GM12878 (cell line): ENCODE measurements around the gene PGR. TPM values are rescaled to one million over a fixed set of nuclear protein-coding genes. Genes with fewer than 3 reads are reported as not detected.

Source experiments
- ATAC-seq: fragments of 200-7000 bp; cut with Tn5 transposase; 3 replicates; pipeline ENCODE4 v1.9.1; 2020; ENCODE audit warnings: mild to moderate bottlenecking, moderate library complexity
- BruUV-seq: library from RNA; stranded (reverse); fragments of 400-500 nt; replicated peaks from 2 replicates; lab custom pipeline; 2021; lab: Mats Ljungman, UMichigan
- CTCF ChIA-PET: fragments of 300-600 bp; sonication (Branson Sonifier 250); formaldehyde crosslinking; extraction: SDS; loops from one replicate; lab custom pipeline; 2021; ENCODE audit warnings: inconsistent platforms; lab: Yijun Ruan, JAX
- POLR2A ChIA-PET: fragments of 350-600 bp; formaldehyde crosslinking; extraction: SDS; loops from one replicate; lab custom pipeline; 2021; ENCODE audit warnings: inconsistent platforms; lab: Charles Lee
- RAD21 ChIA-PET: fragments of 300-600 bp; sonication (Branson Sonifier 250); formaldehyde crosslinking; loops from one replicate; lab custom pipeline; 2023; ENCODE audit warnings: antibody characterized with exemption; ENCODE audit not compliant: unreplicated experiment; lab: Charles Lee
- SMC1A ChIA-PET: fragments of 300-600 bp; sonication (Branson Sonifier 250); formaldehyde crosslinking; loops from one replicate; lab custom pipeline; 2023; ENCODE audit not compliant: unreplicated experiment, uncharacterized antibody; lab: Charles Lee
- DNase-seq: peaks from one replicate; pipeline ENCODE4 v3.0.0-alpha.2; 2011; ENCODE audit warnings: low read depth, low spot score
- FAIRE-seq: peaks from 3 replicates; lab custom pipeline; 2011; peaks lifted over from hg19 to GRCh38; lab: Jason Lieb, UNC
- H2AFZ ChIP-seq: 2 replicates; pipeline ENCODE4 v1.6.0; 2011; ENCODE audit warnings: low read depth, low read length, control low read depth; ENCODE audit not compliant: control insufficient read depth
- H3K27ac ChIP-seq: 2 replicates; pipeline ENCODE4 v1.5.1; 2011; ENCODE audit warnings: control low read depth; ENCODE audit not compliant: control insufficient read depth, insufficient read depth
- H3K27me3 ChIP-seq, 2 experiments: replicated peaks in 1 of 2; 2 replicates each; pipeline versions ENCODE4 v1.6.0 to v1.6.1; 2011; ENCODE audit warnings: low read length in 1 of 2; ENCODE audit not compliant: control insufficient read depth in 2 of 2, insufficient read depth in 2 of 2
- H3K36me3 ChIP-seq, 2 experiments: 2 replicates each; pipeline ENCODE4 v1.5.1; 2011; ENCODE audit warnings: low read length in 1 of 2; ENCODE audit not compliant: control insufficient read depth in 2 of 2, insufficient read depth in 2 of 2
- H3K4me1 ChIP-seq: 2 replicates; pipeline ENCODE4 v1.6.1; 2011; ENCODE audit warnings: mild to moderate bottlenecking, low read length, moderate library complexity, mixed read lengths; ENCODE audit not compliant: control insufficient read depth, insufficient read depth
- H3K4me2 ChIP-seq: 2 replicates; pipeline ENCODE4 v1.6.0; 2011; ENCODE audit warnings: control low read depth; ENCODE audit not compliant: control insufficient read depth, insufficient read depth
- H3K4me3 ChIP-seq: fragments of 200-600 bp; sonication (generic); 2 replicates; pipeline ENCODE4 v1.5.1; 2016
- H3K79me2 ChIP-seq: 2 replicates; pipeline ENCODE4 v1.6.0; 2011; ENCODE audit warnings: low read length; ENCODE audit not compliant: control insufficient read depth, insufficient read depth
- H3K9ac ChIP-seq: 2 replicates; pipeline ENCODE4 v1.8.0; 2011; ENCODE audit warnings: low read length, control low read depth, mixed read lengths; ENCODE audit not compliant: control insufficient read depth, insufficient read depth
- H3K9me3 ChIP-seq: replicated peaks from 3 replicates; pipeline ENCODE4 v1.5.1; 2011; ENCODE audit warnings: mild to moderate bottlenecking, low read length; ENCODE audit not compliant: control insufficient read depth, insufficient read depth
- H4K20me1 ChIP-seq: 2 replicates; pipeline ENCODE4 v1.6.0; 2011; ENCODE audit not compliant: control insufficient read depth, insufficient read depth
- ATF3 ChIP-seq: IDR thresholded peaks from 2 replicates; pipeline ENCODE4 v1.6.1; 2011; ENCODE audit warnings: low read depth, mild to moderate bottlenecking, low read length, moderate library complexity, borderline replicate concordance; ENCODE audit errors: extremely low read depth
- MAX ChIP-seq: IDR thresholded peaks from 2 replicates; pipeline ENCODE4 v1.6.1; 2012; ENCODE audit warnings: low read depth, low read length, improper control_type of control experiment
- RAD51 ChIP-seq: fragments of 450-650 bp; IDR thresholded peaks from 2 replicates; pipeline ENCODE4 v1.6.1; 2016; ENCODE audit warnings: moderate library complexity, mild to moderate bottlenecking, inconsistent platforms
- SMARCA5 ChIP-seq: fragments of 450-650 bp; IDR thresholded peaks from 2 replicates; pipeline ENCODE4 v1.6.1; 2017; ENCODE audit warnings: mild to moderate bottlenecking
- whole genome bisulfite sequencing: methylation state at CpG from one replicate; pipeline ENCODE4 v1.1.6; 2016; ENCODE audit warnings: low lambda C conversion rate; ENCODE audit not compliant: insufficient replicate concordance, insufficient coverage; ENCODE audit errors: missing lambda C conversion rate; 5-methylcytosine and 5-hydroxymethylcytosine counted together
- in situ Hi-C: fragments of 300-500 bp; cut with MboI; formaldehyde crosslinking; loops from 9 replicates; pipeline ENCODE4 v1.14.3; 2018; ENCODE audit warnings: mixed read lengths
- intact Hi-C: fragments of 100-400 bp; cut with micrococcal nuclease; formaldehyde crosslinking; loops from one replicate; pipeline ENCODE4 v1.14.2; 2022; ENCODE audit not compliant: unreplicated experiment
- polyA plus RNA-seq, 11 experiments: library from polyadenylated mRNA; depleted of rRNA in 4 of 11; unstranded in 6 of 11; stranded (reverse) in 5 of 11; fragments of >200 nt; fragmentation: Nextera tagmentation in 4 of 11; fragmentation: Illumina TruSeq in 1 of 11; extraction: Ambion mirVana in 4 of 11; extraction: Trizol in 1 of 11; gene quantifications; 1 replicate in 1 of 11; 2 replicates in 10 of 11; pipeline versions ENCODE4 v1.2.1 to v1.2.3, GENCODE V29; 2011 to 2016; ENCODE audit warnings: inconsistent platforms in 2 of 11, missing spikeins in 2 of 11, low read depth in 1 of 11
- total RNA-seq, 4 experiments: library from RNA; depleted of rRNA in 3 of 4; stranded (reverse); fragments of >200 nt in 3 of 4; fragmentation: Illumina TruSeq in 1 of 4; extraction: Trizol in 1 of 4; gene quantifications; 2 replicates each; pipeline versions ENCODE4 v1.2.1 to v1.2.3, GENCODE V29; 2013 to 2021

The PGR gene
- total and polyA plus RNA-seq, 10 of the 15 experiments (the other 5 are each of a cell fraction or from before 2014, with no cell fraction given): 0.01 TPM; not detected in 9

- 0% methylated on average over 4 of the region's 4 CpGs for WGBS
- H3K9me3 ChIP-seq: no peaks in the 10 kb centered on the region
- CTCF ChIA-PET: no interaction called here
These were observed 33.4 kb downstream of the PGR start for GRCh38 chr11:101096036-101096704.

GRCh38 chr11:101091781-101092180, 37.8 kb downstream of the PGR start:
- CTCF ChIA-PET: no interaction called here
- RAD21 ChIA-PET: no interaction called here
- 0% methylated on average over 3 of the region's 3 CpGs for WGBS
- Histone ChIP-seq H3K27me3 (no peaks in the 10 kb centered on the region), H3K27ac (no peak overlapping the region), H2AFZ (no peak overlapping the region), H3K36me3 (no peaks in the 10 kb centered on the region), H3K9me3 (no peaks in the 10 kb centered on the region), H3K9ac (no peak overlapping the region), H3K4me1 (no peaks in the 10 kb centered on the region), H3K4me2 (no peak overlapping the region), H3K4me3 (no peak overlapping the region), H4K20me1 (no peaks in the 10 kb centered on the region), H3K79me2 (no peaks in the 10 kb centered on the region)
- POLR2A ChIA-PET: no interaction called here
- in situ Hi-C loops (no loop called here), intact Hi-C loops (no loop called here)
- FAIRE-seq (no peak), DNase-seq (no peak), ATAC-seq (no peak)
- SMC1A ChIA-PET: interaction anchor here (1.5 kb wide), 1 partner anchor 10 kb away, joined by 4 read pairs; no protein-coding TSS in a partner anchor
- no TSS peak for BruUV-seq
- TF ChIP-seq RAD51: no peak
- TF ChIP-seq SMARCA5: no peak
- no peak for TF ChIP-seq MAX

More at GRCh38 chr11:101096036-101096704, 33.4 kb downstream of the PGR start:
- Histone ChIP-seq H3K79me2 (no peaks in the 10 kb centered on the region), H3K27me3 (no peaks in the 10 kb centered on the region), H3K27ac (no peak overlapping the region), H3K4me3 (no peak overlapping the region), H2AFZ (no peak overlapping the region), H4K20me1 (no peaks in the 10 kb centered on the region), H3K4me2 (no peak overlapping the region), H3K4me1 (no peaks in the 10 kb centered on the region), H3K9ac (no peak overlapping the region), H3K36me3 (no peaks in the 10 kb centered on the region)
- DNase-seq (no peak), ATAC-seq (no peak), FAIRE-seq (no peak)
- BruUV-seq: no TSS peak
- in situ Hi-C loops (no loop called here), intact Hi-C loops (no loop called here)
- ChIA-PET SMC1A (interaction anchor here (0.9 kb wide), 1 partner anchor 17 kb away, joined by 3 read pairs; no protein-coding TSS in a partner anchor), POLR2A (no interaction called here), RAD21 (no interaction called here)
- no peak for TF ChIP-seq ATF3
